GM21367 (cell line): ENCODE results near the gene ADCK1.
"Not testable (repeated sequence)": the region's sequence is repeated elsewhere in the genome, so short reads cannot be mapped to it uniquely, and the experiment has no call there.

Experiments
- ATAC-seq: cut with Tn5 transposase; IDR thresholded peaks from one replicate; pipeline ENCODE4 v1.9.1; 2021; ENCODE audit not compliant: unreplicated experiment

The ADCK1 gene

DNA sequence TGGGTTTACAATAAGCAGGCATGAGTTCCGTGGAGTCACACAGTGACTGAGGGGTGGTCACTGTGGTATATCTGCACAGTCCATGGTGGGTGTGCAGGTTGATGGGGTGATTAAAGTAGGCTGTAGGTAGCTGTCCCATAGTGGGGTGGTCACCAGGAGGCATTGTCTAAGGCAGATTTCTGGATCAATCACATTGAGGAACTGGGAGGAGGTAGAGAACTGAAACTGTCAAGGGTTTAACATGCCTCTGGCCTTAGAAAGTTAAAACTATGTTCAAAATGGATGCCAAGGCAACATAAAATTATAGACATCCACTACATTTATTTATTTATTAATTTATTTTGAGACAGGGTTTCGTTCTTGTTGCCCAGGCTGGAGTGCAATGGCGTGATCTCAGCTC, 8.3 kb downstream of the ADCK1 start:
- ATAC-seq: no peak

DNA sequence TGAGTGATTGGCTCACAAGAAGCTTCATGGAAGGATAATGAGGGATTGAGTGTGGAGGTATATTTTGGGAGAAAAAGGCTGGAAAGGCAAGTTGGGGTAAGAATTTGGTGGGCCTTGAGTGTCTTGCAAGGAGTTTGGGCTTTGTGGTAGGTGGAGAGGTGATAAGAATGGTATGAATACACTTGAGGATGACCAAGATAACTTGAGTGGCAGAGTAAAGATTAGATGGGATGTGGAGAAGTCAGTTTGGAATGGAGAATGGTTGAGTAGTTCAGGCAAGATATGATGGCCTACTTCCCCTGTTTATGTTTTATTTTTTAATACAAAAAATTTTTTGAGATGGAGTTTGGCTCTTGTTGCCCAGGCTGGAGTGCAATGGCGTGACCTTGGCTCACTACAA, 9.1 kb downstream of the ADCK1 start:
- ATAC-seq: no peak

DNA sequence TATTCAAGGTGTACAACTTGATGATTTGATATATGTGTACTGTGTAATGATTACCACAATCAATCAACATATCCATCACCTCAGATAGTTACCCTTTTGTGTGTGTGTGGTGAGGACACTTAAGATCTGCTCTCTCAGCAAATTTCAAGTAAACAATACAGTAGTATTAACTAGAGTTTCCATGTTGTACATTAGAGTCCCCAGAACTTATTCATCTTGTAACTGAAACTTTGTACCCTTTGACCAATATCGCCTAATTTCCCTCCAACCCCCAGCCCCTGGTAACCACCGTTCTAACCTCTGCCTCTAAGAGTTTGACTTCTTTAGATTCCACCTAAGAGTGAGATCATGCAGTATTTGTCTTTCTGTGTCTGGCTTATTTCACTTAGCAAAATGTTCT, 12.1 kb downstream of the ADCK1 start:
- ATAC-seq: no peak

DNA sequence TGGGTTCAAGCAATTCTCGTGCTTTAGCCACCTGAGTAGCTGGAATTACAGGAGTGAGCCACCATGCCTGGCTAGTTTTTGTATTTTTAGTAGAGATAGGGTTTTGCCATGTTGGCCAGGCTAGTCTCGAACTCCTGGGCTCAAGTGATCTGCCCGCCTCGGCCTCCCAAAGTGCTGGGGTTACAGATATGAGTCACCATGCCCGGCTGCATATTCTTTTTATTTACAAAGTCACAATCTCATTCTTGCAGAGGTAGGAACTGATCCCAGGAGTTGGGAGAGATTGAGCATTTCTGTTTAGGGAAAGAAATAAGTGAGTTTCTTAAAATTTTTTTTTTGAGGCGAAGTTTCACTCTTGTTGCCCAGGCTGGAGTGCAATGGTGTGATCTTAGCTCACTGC, 12.8 kb downstream of the ADCK1 start:
- not testable (repeated sequence) for ATAC-seq

DNA sequence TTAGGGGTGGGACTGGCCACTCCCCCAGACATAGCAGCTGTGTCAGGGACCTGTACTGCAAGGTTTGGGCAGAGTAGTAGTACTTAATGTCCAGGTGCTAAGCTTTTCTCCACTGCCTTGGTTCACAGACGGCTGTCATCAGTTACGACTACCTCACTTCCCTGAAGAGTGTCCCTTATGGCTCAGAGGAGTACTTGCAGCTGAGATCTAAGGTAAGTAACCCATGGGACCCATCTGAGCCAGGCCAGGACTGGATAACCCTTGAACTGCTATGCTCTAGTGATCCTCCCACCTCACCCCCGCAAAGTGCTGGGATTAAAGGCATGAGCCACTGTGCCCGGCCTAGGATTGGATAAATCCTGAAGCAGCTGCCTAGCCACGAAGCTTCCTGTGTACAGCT, 22.4 kb downstream of the ADCK1 start:
- ATAC-seq: no peak

DNA sequence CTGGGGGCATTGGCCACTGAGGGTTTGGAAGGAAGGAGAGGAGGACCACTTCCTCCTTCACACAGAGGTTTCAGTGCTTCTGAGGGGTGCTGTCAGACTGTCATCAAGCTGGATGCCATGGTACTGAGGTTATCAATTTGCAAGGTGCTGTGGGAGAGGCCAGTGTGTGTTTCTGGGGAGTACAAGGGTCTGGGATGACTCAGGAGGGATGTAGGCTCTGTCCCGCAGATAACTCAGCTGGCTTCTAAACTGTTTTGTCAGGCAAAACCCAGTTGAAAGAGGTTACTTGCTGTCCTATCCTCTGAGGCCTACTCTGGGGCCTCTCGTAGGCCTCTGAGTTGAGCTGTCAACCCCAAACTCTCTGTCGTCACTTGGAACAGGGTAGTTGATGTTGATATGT, 22.8 kb downstream of the ADCK1 start:
- no peak for ATAC-seq

DNA sequence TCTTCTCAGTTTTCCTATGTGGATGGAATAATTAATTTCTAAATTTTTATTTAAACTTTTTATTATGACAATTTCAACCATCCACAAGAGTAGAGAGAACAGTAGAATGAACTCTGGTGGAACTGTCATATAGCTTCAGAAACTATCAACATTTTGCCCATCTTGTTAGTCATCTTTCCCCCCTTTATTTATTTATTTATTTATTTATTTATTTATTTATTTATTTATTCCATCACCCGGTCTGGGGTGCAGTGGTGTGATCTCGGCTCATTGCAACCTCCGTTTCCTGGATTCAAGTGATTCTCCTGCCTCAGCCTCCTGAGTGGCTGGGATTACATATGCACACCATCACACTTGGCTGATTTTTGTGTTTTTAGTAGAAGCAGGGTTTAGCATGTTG, 23.5 kb downstream of the ADCK1 start:
- no peak for ATAC-seq

DNA sequence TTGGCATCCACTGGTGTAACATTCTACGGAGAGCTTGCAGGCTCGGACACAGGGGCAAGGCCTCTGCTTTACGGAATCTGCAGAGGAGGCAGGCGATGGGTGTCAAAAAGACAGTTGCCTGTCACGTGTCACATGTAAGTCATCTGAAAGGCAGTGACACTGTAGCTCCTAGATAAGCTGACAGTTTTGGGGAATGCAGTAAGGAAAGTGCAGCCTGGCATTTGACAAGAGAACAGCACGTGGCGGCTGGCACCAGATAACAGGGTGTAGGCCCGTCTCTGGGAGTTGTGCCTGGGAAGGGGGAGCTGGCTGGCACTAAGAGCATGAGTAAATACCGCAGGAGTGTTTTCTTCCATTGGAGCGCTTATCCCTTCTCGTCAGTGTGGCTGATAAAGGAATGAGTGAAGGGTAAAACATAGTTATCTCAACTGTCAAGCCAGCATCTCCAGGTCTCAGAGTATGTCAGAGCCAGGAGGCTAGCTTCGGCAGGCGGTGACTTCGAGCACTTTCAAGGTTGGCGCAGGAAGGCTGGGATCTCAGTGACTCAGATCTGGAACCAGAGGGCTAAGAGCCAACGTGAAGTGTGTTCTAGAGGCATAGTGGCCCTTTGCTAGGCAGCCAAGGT, 26.1 kb downstream of the ADCK1 start:
- ATAC-seq: no peak

DNA sequence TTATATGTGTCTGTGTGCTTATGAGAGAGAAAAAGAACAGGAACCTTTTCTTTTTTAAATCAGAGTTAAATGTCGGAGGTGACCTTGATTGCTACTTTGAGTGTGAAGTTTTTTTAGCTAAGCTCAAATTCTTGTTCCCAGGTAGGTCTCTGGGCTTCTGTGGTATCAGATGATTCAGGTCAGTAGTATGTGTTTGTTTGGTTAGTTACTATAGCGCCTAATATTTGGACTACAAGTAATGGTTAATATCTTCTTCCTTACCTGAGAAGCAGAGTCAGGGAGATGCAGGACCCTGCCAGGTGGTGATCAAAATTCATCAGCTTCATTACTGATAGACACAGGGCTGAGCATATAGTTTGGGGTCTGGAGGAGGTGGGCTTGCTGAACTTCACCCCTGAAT, 30.8 kb downstream of the ADCK1 start:
- ATAC-seq: no peak

DNA sequence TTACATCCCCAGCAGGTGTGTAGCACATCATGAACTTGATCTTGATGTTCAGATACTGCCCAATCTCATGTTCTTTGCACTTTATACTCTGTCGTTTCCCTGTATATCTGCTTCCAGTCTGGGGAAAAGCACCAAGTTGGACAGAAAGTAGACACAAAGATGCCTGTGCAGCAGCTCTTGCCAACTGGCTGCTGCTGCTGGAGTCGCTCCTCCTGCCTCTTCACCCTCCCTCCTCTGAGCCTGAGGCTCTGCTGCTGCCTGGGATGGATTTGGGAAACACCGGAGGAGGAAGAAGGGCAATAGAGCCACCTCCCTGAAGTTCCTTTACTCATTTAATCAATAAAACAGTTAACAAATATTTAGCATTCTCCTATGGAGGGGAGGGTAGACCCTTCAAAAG, 32.4 kb downstream of the ADCK1 start:
- ATAC-seq: no peak

DNA sequence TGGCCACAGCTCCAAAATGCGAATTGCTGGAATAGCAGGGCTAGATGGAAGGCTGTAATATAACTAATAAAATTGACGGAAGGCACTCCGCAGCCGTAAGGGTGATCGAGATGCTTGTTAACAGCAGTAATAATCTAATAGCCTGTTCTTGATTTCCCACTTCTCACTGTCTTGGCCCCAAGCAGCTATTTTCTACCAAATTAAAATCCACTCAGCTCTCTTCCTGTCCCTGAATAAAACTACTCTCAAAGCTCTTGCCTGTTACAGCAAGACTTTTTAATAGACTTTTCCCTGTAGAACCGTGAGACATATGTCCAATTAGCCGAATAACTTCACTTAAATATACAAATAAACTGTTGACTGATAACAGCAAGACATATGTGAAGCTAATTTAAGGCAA, 38.0 kb downstream of the ADCK1 start:
- no peak for ATAC-seq

DNA sequence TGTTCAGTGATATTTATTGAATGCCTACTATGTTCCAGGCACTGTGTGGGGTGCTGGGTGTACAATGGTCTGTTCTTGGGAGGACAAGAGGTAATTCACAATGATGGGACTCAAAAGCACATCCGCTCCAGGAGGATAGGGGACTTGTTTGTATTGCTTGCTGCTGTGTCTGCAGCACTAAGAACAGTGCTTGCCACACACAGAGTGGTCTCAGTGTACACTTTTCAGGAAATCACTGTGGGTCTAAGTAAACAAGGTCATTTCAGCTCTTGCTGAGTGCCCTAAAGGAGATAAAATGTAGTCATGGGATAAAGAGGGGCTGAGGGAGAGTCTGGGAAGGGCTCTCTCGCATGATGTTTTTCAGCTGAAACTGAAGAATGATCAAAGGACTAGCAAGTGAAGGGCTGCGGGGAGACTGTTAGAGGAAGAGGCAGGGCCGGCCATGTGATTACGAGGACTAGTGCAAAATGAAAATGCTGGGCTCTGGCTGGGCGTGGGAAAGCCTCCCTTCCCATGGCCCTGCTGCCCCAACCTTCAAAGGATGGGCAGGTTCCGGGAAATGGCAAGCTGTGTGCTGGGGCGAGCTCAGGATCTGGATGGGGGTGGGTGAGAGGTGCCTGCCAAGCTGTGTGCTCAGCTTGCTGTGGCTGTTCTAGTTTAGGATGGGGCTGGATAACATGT, 39.1 kb downstream of the ADCK1 start:
- ATAC-seq: no peak

DNA sequence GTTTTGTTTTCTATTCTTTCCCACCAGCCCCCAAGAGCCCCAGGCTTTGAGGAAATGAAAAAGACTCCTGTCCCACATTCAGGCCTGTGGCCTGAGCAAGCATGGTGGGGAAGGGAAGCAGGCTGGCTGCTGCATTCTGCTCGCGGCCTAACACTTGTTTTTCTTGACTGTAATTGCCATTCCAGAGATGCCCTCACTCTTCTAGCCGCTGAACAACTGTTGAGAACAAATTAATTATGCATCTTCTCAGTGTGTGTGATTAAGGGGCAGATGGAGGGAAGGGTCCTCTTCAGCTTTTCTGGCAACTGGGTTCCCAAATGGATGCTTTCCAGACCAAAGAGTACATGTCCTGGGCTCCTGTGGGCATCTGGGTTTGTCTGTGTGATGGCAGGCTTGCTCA, 43.3 kb downstream of the ADCK1 start:
- ATAC-seq: no peak

DNA sequence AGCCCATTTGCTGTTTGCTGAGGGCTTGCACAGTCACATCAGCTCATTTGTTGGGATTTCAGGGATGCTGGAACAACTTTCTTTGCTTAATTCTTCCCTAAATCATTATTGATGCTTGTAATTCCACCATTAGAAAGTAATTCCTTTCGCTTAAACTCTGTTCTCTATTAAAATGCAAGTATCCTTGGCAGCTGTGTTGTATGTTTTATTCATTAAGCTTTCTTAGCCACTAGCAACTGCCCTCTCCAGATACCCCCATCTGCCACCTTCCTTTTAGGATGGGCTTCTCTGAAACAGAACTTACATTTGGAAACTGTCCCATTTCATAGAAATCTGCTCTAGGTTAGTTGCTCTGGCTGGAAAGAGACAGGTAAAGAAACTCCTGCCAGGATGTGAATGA, 43.7 kb downstream of the ADCK1 start:
- no peak for ATAC-seq

DNA sequence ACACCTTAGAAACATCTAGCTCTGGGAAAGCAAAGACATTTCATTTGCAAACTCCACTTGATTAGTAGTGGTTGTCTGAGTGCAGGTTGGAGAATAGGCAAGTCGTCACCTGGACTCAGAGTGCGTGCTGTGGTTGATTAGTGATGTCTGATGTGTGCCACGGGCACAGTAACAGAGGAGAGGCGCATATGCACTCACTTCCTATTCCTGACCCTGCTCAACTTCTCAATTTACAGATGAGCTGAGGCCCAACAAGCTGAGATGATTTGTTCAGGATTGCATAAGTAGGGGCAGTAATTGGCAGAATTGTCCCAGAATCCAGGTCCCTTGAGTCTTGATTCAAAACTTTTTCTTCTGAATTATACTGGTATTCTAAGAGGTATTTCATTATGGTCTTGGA, 44.9 kb downstream of the ADCK1 start:
- ATAC-seq: no peak

DNA sequence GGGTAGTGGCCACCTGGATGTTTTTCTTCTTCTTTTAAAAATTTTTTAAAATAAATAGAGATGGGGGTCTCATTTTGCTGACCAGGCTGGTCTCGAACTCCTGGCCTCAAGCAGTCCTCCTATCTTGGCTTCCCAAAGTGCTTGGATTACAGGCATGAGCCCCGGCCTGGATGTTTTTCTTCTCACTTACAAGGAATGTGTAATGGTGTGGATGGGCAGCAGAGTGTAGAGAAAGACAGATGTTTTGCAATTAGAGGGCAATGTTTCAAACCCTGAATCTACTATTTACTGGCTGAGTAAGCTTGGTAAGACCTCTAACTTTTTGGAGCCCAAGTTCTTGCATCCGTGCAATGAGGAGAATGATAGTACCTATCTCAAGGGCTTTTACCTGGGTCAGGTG, 48.1 kb downstream of the ADCK1 start:
- ATAC-seq: no peak

DNA sequence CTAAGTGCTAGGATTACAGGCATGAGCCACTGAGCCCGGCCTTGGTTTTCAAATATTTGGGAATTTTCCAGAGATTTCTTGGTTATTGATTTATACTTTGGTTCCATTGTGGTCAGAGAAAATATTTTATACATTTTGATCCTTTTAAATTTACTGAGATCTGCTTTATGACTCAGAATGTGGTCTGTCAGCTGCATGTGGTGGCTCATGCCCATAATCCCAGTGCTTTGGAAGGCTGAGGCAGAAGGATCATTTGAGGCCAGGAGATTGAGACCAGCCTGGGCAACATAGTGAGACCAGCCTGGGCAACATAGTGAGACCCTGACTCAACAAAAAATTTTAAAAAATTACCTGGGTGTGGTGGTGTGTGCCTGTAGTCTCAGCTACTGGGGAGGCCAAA, 49.8 kb downstream of the ADCK1 start:
- no peak for ATAC-seq

DNA sequence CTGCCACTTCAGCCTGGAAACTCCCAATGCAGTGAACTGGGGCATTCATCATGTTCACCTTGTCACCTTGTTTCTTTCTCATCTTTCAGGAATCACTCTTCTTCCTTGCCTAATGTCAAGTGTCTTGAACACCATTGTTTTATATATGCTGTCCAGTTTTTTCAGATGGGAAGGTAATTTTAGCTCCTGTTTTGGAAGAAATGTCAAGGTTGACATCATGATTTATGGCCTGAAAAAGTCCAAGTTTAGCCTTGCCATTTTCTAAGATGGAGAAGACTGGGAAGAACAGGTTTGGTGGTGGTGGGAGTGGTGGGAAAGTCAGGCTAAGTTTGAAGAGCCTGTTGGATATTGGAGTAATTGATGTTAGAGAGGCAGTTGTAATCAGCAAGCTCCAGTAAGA, 54.0 kb downstream of the ADCK1 start:
- no peak for ATAC-seq

DNA sequence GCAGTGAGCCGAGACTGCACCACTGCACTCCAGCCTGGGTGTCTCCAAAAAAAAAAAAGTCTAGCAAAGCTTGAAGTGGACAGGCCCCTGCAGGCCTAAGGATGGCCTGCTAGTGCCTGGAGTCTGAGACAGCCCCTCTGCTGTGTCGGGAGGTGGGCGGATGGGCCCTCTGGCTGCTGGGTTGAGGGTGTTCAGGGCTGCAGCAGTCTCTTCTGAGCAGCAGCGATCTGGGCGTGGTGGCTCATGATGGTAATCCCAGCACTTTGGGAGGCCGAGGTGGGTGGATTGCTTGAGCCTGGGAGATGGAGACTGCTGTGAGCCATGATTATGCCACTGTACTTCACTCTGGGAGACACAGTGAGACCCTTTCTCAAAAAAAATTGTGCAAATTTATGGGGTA, 57.0 kb downstream of the ADCK1 start:
- ATAC-seq: no peak

DNA sequence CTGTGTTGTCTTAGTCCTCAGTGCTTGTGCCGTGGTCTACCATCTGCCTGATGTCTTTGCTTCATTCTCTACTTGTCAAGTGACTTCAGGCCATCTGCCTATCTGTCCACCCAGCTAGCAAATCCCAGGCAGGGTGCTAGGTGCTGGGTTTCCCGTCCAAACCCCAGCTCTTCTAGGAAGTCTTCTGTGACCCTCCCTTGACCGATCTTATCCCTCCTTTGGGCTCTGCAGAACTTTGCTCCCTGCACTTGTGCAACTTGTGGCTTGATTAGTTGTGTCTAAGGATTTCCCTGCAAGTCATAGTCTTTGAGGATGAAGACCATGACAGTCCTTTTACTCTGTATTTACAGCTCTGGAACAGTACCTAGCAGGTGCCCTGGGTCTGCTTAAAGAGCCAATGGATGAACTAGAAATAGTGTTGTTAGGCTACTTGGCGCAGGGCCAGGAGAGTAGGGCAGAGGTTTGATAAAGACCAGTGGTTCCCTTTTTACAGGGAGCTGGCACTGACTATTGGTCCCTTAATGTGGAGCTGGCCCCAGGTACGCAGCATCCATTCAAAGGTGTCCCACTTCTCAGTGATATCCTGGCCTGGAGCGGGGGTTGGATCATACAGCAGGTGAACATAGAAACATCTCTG, 60.1 kb downstream of the ADCK1 start:
- no peak for ATAC-seq

DNA sequence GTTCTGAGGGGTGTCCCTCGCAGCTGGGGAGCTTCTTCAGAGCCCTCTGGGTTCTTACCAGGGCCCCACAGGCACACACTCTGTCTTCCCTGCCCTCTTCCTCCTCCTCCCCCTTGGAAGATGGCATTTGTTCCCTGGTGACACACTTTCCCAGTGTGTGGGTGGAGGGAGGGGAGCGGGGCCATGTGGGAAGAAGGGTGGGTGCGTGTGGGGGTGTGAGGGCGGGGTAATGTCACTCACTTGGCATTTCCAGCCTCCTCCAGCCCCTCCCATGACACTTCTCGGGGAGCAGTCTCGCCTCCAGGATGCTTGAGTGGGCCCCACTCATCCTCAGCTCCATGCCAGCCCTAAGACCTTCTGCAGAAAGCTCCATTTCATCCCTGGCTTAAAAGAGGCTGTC, 61.3 kb downstream of the ADCK1 start:
- ATAC-seq: no peak

DNA sequence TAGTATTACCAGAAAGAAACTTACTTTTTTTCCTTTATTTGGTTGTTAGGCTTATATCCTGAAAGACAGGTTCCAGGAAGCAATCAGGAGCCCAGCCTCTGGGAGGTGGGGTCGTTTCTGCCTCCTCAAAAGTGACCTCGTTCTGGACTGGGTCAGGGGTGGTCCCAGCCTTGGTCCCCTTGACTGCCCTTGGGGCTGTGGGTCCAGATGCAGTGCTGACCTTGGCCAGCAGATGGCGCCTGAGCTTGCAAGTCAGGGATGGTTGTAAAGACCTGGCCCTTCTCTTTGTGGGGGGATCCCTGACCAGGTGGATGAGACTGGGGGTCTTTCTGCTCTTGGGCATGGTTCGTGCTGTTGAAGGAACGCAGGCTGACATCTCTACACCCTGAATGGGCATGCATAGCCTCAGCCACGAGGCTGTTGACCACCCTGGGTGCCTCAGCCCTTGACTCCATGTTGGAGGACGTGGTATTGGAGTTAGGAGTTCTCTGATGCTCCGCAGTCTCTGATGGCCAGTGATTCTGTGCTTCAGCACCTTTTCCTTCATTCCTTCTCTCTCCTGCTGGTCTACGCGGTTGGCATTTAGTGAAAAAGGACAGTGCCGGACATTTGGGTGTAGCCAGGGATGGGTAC, 62.4 kb downstream of the ADCK1 start:
- no peak for ATAC-seq
